Measurements from ENCODE around the gene HES6.

The HES6 gene

DNA sequence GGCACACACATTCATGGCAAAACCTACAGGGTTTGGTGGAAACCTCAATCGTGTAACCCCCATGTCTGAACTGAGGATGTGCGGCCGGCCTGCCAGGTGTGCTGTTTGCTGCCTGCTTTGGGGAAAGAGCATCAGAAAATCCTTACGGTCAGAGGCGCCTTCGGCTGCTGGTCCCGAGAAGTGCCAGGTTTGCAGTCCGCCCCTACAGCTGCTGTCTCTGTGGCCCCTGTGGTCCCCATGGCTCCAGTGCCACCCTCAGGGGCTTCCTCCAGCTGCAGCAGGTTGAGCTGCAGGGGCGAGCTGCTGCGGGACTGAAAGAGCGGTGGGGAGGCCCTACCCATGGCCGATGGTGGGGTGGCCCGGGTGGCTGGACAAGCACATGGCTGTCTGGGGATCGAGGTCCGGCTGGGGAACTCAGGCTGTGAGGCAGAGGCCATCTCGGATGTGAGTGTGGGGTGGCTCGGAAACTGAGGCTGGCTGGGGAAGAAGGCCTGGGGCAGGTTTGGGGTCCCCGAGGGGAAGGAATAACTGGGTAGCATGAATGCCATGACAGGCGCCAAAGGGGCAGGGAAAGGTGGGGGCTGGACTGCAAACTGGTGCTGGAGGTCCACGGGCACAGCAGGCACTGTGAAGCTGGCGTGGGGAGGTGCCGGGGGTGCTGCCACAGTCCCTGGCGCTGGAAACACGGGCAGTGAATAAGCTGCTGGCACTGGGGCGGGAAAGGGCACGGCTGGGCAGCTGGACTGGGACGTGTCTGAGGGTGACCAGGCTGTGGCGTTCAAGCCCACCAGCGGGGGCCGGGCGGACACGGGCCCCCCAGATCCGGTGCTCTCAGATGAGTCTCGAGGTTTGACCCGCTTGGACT, 13.2 kb upstream of the HES6 start:
- H3K9me3 ChIP-seq (ENCODE audit: control insufficient read depth, insufficient read depth, low read depth, low read length) = no peaks in the 10 kb centered on the region
- no peak overlapping the region for H3K27ac ChIP-seq (ENCODE audit: extremely low read depth, low read depth, low read length)
- ChIA-PET CTCF (interaction anchor here (0.6 to 1.6 kb wide), 5 partner anchors 9 to 1490 kb away, joined by 3 to 4 read pairs (median 3); no protein-coding TSS in a partner anchor), POLR2A (no interaction called here)
- H3K4me1 ChIP-seq (ENCODE audit: control insufficient read depth, insufficient read depth, low read length) = no peaks in the 10 kb centered on the region
- no peak overlapping the region for H3K4me3 ChIP-seq (ENCODE audit: low read depth, low read length)
- H3K36me3 ChIP-seq (ENCODE audit: control insufficient read depth in 2 of 2, insufficient read depth in 1 of 2, low read length in 2 of 2) = peaks cover 0 to 18% of the 10 kb centered on the region in 2 experiments; a peak in 1 of 3 replicates
- TF ChIP-seq, protein P1, sequence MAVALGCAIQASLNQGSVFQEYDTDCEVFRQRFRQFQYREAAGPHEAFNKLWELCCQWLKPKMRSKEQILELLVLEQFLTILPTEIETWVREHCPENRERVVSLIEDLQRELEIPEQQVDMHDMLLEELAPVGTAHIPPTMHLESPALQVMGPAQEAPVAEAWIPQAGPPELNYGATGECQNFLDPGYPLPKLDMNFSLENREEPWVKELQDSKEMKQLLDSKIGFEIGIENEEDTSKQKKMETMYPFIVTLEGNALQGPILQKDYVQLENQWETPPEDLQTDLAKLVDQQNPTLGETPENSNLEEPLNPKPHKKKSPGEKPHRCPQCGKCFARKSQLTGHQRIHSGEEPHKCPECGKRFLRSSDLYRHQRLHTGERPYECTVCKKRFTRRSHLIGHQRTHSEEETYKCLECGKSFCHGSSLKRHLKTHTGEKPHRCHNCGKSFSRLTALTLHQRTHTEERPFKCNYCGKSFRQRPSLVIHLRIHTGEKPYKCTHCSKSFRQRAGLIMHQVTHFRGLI (tag by site-specific recombination; IDR thresholded peaks at IDR 0.05) = no peak
- TF ChIP-seq ZNF248 (tag by site-specific recombination; IDR thresholded peaks at IDR 0.05) (no peak), GFI1B (tag by site-specific recombination; IDR thresholded peaks at IDR 0.05) (no peak), SCRT1 (tag by site-specific recombination; IDR thresholded peaks at IDR 0.05; ENCODE audit: borderline replicate concordance) (no peak), MYNN (tag by site-specific recombination; IDR thresholded peaks at IDR 0.05; ENCODE audit: borderline replicate concordance) (no peak), ZNF16 (tag by site-specific recombination; IDR thresholded peaks at IDR 0.05; ENCODE audit: low read depth) (no peak), ZNF623 (tag by site-specific recombination; IDR thresholded peaks at IDR 0.05) (no peak), PRDM1 (tag by site-specific recombination; IDR thresholded peaks at IDR 0.05) (no peak), ZNF624 (tag by site-specific recombination; IDR thresholded peaks at IDR 0.05) (no peak), TRIM28 (IDR thresholded peaks at IDR 0.05; ENCODE audit: borderline replicate concordance, low read length) (no peak), KLF16 (tag by site-specific recombination; IDR thresholded peaks at IDR 0.05) (no peak)
- TF ChIP-seq, protein P2, sequence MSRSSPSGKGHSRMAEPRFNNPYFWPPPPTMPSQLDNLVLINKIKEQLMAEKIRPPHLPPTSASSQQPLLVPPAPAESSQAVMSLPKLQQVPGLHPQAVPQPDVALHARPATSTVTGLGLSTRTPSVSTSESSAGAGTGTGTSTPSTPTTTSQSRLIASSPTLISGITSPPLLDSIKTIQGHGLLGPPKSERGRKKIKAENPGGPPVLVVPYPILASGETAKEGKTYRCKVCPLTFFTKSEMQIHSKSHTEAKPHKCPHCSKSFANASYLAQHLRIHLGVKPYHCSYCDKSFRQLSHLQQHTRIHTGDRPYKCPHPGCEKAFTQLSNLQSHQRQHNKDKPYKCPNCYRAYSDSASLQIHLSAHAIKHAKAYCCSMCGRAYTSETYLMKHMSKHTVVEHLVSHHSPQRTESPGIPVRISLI (tag by site-specific recombination; IDR thresholded peaks at IDR 0.05) = no peak

- ChIA-PET POLR2A (no interaction called here), CTCF (interaction anchor here (1.6 kb wide), 1 partner anchor 13 kb away, joined by 4 read pairs; no protein-coding TSS in a partner anchor)
- Histone ChIP-seq H3K9me3 (ENCODE audit: control insufficient read depth, insufficient read depth, low read depth, low read length) (no peaks in the 10 kb centered on the region), H3K27ac (ENCODE audit: extremely low read depth, low read depth, low read length) (no peak overlapping the region), H3K4me1 (ENCODE audit: control insufficient read depth, insufficient read depth, low read length) (no peaks in the 10 kb centered on the region), H3K36me3 (ENCODE audit: control insufficient read depth in 2 of 2, insufficient read depth in 1 of 2, low read length in 2 of 2) (peaks cover 0 to 18% of the 10 kb centered on the region in 2 experiments; a peak in 1 of 3 replicates), H3K4me3 (ENCODE audit: low read depth, low read length) (no peak overlapping the region)
- TF ChIP-seq, protein P3, sequence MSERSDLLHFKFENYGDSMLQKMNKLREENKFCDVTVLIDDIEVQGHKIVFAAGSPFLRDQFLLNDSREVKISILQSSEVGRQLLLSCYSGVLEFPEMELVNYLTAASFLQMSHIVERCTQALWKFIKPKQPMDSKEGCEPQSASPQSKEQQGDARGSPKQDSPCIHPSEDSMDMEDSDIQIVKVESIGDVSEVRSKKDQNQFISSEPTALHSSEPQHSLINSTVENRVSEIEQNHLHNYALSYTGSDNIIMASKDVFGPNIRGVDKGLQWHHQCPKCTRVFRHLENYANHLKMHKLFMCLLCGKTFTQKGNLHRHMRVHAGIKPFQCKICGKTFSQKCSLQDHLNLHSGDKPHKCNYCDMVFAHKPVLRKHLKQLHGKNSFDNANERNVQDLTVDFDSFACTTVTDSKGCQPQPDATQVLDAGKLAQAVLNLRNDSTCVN (tag by site-specific recombination; optimal IDR thresholded peaks at IDR 0.05) = no peak
- TF ChIP-seq ZSCAN18 (tag by site-specific recombination; IDR thresholded peaks at IDR 0.05) (no peak), PBX3 (CRISPR knock-in tag; IDR thresholded peaks at IDR 0.05) (no peak), ZNF335 (tag by site-specific recombination; conservative IDR thresholded peaks at IDR 0.05) (no peak), PRDM10 (tag by site-specific recombination; IDR thresholded peaks at IDR 0.05) (no peak), ZNF843 (tag by site-specific recombination; IDR thresholded peaks at IDR 0.05) (no peak), BCL11B (tag by site-specific recombination; IDR thresholded peaks at IDR 0.05; ENCODE audit: low read depth) (no peak), YY1 (tag by site-specific recombination; IDR thresholded peaks at IDR 0.05) (no peak), ZNF184 (tag by site-specific recombination; IDR thresholded peaks at IDR 0.05) (no peak)
- TF ChIP-seq, protein P4, sequence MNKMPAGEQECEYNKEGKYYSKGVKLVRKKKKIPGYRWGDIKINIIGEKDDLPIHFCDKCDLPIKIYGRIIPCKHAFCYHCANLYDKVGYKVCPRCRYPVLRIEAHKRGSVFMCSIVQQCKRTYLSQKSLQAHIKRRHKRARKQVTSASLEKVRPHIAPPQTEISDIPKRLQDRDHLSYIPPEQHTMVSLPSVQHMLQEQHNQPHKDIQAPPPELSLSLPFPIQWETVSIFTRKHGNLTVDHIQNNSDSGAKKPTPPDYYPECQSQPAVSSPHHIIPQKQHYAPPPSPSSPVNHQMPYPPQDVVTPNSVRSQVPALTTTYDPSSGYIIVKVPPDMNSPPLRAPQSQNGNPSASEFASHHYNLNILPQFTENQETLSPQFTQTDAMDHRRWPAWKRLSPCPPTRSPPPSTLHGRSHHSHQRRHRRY (tag by site-specific recombination; IDR thresholded peaks at IDR 0.05) = no peak
Measured at GRCh38 chr2:238251986-238252385, 12.1 kb upstream of the HES6 start.
